ENCODE data around the gene HTR3D.
"Not testable (repeated sequence)": the region's sequence is repeated elsewhere in the genome, so short reads cannot be mapped to it uniquely, and the experiment has no call there.

HTR3D gene

DNA sequence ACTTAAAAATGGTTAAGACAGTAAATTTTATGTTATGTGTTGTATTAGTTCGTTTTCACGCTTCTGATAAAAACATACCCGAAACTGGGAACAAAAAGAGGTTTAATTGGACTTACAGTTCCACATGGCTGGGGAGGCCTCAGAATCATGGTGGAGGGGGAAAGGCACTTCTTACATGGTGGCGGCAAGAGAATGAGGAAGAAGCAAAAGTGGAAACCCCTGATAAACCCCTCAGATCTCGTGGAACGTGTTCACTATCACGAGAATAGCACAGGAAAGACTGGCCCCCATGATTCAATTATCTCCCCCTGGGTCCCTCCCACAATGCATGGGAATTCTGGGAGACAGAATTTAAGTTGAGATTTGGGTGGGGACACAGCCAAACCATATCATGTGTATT, 39.6 kb downstream of the HTR3D start:
- DNase-seq, result not testable (repeated sequence)

DNA sequence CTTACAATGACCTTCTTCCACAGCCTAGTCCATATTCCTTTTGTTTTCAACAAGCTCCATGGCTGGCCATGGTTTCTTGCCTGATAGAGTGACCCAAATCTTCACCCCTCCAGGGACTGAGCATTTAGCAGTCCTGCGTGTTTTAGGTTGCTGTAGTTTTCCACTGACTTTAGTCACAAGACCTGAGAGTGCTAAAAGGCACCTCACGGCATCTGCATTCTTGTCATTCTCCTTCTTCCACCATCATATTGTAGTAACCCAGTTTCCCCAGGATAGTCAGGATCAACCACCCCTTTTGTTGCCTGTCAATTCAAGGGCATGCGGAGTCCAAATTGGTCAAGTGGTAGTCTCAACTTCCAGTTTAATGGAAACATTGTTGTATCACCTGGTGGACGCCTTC, 42.1 kb downstream of the HTR3D start:
- DNase-seq, result no peak

DNA sequence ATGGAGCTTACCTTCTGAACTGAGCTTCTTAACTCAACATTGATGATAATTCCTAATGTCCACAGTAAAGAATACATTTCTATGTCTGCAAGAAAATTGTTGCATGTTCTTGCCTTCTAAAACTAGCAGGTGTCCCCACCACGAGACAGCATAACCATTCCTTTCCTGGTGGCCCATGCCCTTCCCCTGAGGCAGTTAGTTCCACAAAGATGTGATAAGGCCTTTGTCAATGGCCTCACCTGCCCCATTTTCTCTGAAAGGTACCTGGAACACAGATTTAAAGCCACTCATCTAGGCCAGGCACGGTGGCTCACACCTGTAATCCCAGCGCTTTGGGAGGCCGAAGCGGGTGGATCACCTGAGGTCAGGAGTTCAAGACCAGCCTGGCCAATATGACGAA, 44.4 kb downstream of the HTR3D start:
- DNase-seq, result no peak

DNA sequence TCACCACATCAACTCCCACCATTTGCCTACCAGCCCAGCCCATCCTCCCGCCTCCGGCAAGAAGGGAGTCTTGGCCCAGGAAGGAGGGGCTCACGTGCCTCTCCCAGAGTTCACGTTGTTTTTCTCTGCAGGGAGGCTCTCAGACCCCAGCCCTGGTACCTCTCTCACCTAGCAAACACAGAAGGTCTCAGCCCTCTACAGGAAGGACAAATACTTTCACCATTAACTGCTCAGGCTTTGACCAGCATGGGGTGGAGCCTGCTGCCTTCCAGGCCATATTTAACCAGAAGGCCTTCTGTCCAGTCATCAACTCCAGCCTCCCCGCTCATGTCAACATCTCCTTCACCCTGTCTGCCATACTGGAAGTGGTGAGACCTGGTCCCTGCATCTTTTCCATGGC, 46.3 kb downstream of the HTR3D start:
- DNase-seq, result no peak

DNA sequence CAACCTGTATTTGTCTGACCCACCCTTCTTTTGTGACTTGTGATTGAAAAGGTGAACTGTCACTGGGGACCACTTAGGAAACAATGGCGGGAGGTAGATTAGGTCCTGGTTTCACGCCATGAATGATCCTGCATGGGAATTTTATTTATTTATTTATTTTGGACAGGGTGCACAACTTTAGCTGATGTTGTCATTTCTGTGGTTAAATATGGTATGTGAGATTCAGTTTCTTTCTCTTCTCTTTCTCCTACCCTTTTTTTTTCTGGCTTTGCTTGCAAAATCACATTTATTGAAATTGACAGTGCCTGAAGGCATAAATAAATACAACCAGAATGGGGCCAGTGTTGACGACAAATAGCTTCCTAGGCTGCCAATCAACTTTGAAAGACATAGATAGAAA, 47.3 kb downstream of the HTR3D start:
- no peak for DNase-seq

DNA sequence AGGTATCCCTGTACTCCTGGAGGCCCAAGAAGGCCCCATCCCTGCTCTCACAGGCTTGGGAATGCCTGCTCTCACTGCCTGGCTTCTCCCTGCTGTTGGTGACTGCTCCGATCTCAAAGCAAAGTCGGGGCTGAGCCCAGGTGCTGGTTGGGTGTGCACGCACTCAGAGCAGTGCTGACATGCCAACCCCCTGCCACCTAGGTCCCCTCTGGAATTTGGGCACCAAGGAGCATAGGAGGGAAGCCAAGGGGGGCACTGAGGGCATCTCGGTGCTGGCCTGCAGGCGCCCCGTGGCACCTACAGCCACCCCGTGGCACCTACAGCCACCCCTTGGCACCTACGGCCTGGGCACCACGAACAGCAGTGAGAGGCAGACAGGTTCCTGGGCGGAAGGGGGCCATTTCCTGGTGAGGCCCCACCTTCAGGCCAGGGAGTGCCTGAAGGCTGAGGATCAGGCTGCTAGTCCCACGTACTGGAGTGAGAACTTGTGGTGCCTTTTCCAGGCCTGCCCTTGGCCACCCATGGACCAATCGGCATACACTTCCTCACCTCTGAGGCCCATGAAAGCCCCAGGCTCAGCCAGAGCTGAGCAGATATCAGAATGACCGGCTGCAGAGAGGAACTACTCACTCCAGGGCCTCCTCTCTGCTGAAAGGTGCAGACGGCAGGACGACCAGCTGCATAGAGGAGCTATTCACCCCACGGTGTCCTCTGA, 49.7 kb downstream of the HTR3D start:
- DNase-seq, result no peak

DNA sequence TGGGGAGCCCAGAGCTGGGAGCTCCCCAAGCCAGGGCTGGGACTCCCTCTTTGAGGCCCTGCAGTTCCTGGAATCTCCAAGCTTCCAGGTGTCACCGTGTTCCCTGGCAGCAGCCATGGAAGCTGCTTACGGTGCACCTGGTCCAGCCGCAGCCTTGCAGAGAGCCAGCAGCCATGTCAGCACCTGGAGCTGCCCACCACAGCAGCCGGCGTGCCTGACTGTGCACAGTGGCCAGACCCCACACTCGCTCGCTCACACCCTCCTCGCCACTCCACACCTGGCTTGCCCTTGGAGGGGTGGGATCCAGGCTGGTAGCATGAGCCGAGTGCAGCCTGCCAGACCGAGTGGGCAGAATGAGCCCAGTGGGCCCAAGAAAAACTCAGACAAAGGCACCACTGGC, 50.5 kb downstream of the HTR3D start:
- no peak for DNase-seq

DNA sequence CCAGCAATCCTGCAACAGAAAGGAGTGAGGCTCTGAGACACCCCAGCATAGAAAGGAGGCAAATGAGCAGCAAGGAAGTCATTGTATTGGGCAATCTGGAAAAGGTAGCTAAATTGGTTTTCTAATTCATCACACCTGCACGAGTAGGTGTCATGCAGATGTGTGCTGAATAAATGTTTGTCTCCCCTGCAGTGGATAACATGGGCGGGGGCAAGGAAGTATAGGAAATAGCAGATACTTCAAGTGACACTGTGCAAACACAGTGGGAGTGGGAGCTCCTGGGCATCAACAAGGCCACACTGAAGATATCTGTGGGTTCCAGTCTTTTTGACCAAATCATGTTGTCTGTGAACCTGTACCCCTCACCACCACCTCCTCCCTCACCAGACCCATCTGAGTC, 50.9 kb downstream of the HTR3D start:
- DNase-seq, result no peak

DNA sequence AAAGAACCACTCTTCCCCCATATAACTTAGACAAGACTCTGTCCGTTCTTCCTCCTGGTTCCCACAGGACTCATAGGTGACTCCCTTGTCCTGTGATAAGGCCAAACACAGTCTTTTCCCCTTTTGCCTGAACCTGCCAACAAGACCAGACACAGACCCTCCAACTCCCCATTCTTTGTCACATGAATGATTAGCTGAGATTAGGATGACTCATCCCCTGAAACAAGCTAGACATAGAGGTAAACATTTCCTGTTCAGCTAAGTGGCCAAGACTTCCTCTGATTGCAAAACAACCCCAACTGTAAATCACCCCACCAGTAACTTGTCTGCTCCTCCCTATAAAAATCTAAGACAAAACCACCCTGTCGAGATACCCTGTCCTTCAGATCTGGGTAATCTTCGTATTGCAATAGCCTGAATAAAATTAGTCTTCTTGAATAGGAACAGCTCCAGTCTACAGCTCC, 53.9 kb downstream of the HTR3D start:
- no peak for DNase-seq

All from RPMI8226 (cell line).